Measurements from ENCODE around the gene MSGN1. TPM values are rescaled to one million over a fixed set of nuclear protein-coding genes. Genes with fewer than 3 reads are reported as not detected.

MSGN1 gene
- total and polyA plus RNA-seq, 2 donors (not counting 3 experiments of a cell fraction or from before 2014, with no cell fraction given), result not detected

DNA sequence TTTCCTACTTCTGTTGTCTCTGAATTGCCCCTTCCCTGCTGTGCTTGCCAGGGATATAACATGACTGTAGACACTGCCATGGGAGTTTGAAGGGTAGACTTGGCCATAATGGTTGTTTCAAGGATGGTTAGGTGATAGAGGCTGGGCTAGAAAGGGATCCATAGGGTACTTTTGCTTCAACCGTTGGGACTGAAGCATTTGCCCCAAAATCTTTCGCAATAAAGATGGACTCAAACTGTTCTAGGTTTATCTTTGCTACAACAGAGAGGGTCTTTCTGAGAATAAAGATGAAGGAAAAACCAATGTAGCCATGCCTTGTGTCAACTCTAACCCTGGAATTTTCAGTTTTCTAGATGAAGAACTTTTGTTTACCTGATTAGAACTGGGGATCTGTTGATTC is 27.2 kb downstream of the MSGN1 start:
- no peak for FAIRE-seq
- intact Hi-C loops (cut with micrococcal nuclease) (no loop called here), dilution Hi-C loops (cut with MboI; ENCODE audit: extremely low pct_ligation_motif_present, low sequenced_read_pairs) (no loop called here)
- H2AFZ ChIP-seq (ENCODE audit: low read depth, low read length), result no peak overlapping the region
- no peak overlapping the region for H3K4me3 ChIP-seq (replicated peaks in 1 of 3; ENCODE audit: insufficient read depth in 1 of 3, low read depth in 1 of 3, low read length in 3 of 3)
- no peaks in the 10 kb centered on the region for H3K9me1 ChIP-seq (replicated peaks; ENCODE audit: control insufficient read depth, extremely low read depth, insufficient read depth, low read length)
- H3K9ac ChIP-seq (replicated peaks; ENCODE audit: extremely low read depth, insufficient read depth, low read length), result no peak overlapping the region
- ChIA-PET POLR2A (no interaction called here), CTCF (no interaction called here)
- H3K79me2 ChIP-seq (ENCODE audit: control insufficient read depth, insufficient read depth, low read length), result no peaks in the 10 kb centered on the region
- H3K4me2 ChIP-seq (ENCODE audit: insufficient read depth, low read length), result no peak overlapping the region
- TF ChIP-seq JUN (IDR thresholded peaks at IDR 0.05; ENCODE audit: borderline replicate concordance, insufficient read depth, insufficient read length, low read depth), result no peak
- no peak for TF ChIP-seq POLR2A (IDR thresholded peaks at IDR 0.05; ENCODE audit: low read depth, low read length)
- no peak for TF ChIP-seq EZH2 (IDR thresholded peaks at IDR 0.05; ENCODE audit: borderline replicate concordance, low read depth, low read length, severe bottlenecking)
- no peak for TF ChIP-seq MYC (IDR thresholded peaks at IDR 0.05; ENCODE audit: low read depth, low read length)
- TF ChIP-seq MAX (IDR thresholded peaks at IDR 0.05; ENCODE audit: insufficient read depth, insufficient read length), result no peak
- TF ChIP-seq, protein P1, sequence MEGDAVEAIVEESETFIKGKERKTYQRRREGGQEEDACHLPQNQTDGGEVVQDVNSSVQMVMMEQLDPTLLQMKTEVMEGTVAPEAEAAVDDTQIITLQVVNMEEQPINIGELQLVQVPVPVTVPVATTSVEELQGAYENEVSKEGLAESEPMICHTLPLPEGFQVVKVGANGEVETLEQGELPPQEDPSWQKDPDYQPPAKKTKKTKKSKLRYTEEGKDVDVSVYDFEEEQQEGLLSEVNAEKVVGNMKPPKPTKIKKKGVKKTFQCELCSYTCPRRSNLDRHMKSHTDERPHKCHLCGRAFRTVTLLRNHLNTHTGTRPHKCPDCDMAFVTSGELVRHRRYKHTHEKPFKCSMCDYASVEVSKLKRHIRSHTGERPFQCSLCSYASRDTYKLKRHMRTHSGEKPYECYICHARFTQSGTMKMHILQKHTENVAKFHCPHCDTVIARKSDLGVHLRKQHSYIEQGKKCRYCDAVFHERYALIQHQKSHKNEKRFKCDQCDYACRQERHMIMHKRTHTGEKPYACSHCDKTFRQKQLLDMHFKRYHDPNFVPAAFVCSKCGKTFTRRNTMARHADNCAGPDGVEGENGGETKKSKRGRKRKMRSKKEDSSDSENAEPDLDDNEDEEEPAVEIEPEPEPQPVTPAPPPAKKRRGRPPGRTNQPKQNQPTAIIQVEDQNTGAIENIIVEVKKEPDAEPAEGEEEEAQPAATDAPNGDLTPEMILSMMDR (IDR thresholded peaks at IDR 0.05; ENCODE audit: extremely low read depth in 1 of 2, insufficient read depth in 1 of 2, low read depth in 1 of 2, low read length in 2 of 2), result no peak
- no peak for TF ChIP-seq GATA2 (IDR thresholded peaks at IDR 0.05; ENCODE audit: insufficient read depth, insufficient read length, low read depth, low read length)
- TF ChIP-seq POLR2AphosphoS5 (IDR thresholded peaks at IDR 0.05; ENCODE audit: insufficient read depth, low read depth, low read length), result no peak
- TF ChIP-seq FOS (IDR thresholded peaks at IDR 0.05; ENCODE audit: borderline replicate concordance, insufficient read depth, low read length), result no peak
- H4K20me1 ChIP-seq (replicated peaks; ENCODE audit: control insufficient read depth, extremely low read depth, insufficient read depth, low read length), result no peaks in the 10 kb centered on the region
- DNase-seq (ENCODE audit: low read depth, low spot score), result no peak
- no peaks in the 10 kb centered on the region for H3K9me3 ChIP-seq (replicated peaks; ENCODE audit: control insufficient read depth, insufficient read depth, low read length)
- H3K27ac ChIP-seq (ENCODE audit: insufficient read depth, low read depth, low read length), result no peak overlapping the region
- H3K4me1 ChIP-seq (ENCODE audit: control insufficient read depth, extremely low read depth, insufficient read depth, low read length), result no peaks in the 10 kb centered on the region
- H3K27me3 ChIP-seq (ENCODE audit: control insufficient read depth in 2 of 2, insufficient read depth in 2 of 2, low read length in 2 of 2), result peaks cover 0 to 4% of the 10 kb centered on the region in 2 experiments
- no peaks in the 10 kb centered on the region for H3K36me3 ChIP-seq (ENCODE audit: control insufficient read depth in 2 of 2, extremely low read depth in 1 of 2, insufficient read depth in 2 of 2, low read length in 2 of 2)
- BruUV-seq (replicated peaks), result no TSS peak
